A549 (cell line): Measurements from ENCODE around the gene WIZ.

Experiments
- BHLHE40 ChIP-seq: IDR thresholded peaks from 2 replicates; pipeline ENCODE4 v1.6.1; 2012; ENCODE audit warnings: low read depth, low read length, inconsistent platforms
- TF ChIP-seq, protein P1 (sequence below): fragments of >200 bp; sonication (Bioruptor Twin); formaldehyde crosslinking; IDR thresholded peaks from 3 replicates; pipeline ENCODE4 v1.5.1; 2016

DNA sequence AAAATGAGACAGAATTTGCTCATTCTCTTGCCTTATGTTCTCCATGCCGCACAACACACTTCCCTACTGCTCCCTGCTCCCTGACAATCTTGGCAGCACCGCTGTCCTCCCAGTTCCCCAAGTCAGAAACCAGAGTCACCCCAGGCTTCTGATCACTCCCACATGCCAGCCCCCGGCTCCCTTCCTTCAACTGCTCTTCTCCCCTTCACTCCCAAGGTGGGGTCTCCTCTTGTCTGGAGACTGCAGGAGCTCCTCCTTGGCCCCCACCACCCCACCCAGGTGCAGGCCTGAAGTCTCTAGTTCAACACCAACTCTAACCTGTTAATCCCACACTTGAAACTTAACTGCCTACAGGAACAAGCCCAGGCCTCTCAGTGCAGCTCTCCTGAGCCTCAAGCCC is 53.3 kb downstream of the WIZ start:
- TF ChIP-seq, protein P1, sequence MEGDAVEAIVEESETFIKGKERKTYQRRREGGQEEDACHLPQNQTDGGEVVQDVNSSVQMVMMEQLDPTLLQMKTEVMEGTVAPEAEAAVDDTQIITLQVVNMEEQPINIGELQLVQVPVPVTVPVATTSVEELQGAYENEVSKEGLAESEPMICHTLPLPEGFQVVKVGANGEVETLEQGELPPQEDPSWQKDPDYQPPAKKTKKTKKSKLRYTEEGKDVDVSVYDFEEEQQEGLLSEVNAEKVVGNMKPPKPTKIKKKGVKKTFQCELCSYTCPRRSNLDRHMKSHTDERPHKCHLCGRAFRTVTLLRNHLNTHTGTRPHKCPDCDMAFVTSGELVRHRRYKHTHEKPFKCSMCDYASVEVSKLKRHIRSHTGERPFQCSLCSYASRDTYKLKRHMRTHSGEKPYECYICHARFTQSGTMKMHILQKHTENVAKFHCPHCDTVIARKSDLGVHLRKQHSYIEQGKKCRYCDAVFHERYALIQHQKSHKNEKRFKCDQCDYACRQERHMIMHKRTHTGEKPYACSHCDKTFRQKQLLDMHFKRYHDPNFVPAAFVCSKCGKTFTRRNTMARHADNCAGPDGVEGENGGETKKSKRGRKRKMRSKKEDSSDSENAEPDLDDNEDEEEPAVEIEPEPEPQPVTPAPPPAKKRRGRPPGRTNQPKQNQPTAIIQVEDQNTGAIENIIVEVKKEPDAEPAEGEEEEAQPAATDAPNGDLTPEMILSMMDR = no peak
- no peak for TF ChIP-seq BHLHE40
